ENCODE measurements around the gene PRKD2.
"Not testable (repeated sequence)": the region's sequence is repeated elsewhere in the genome, so short reads cannot be mapped to it uniquely, and the experiment has no call there.

Gene PRKD2

GRCh38 chr19:46717034-46717715 is at the start of gene PRKD2:
TSS of gene PRKD2 (minus strand) at chr19:46717114. CDS start at chr19:46716370, 744 bp downstream.
- DNase-seq (ENCODE audit: low read depth in 1 of 2, low spot score in 1 of 2), result peak; percentile 73 to 76
- in situ Hi-C loops (cut with HindIII; ENCODE audit: low pct_unique_long_range_greater_than_20kb, low sequenced_read_pairs), result no loop called here
- no peak for TF ChIP-seq JUND (IDR thresholded peaks at IDR 0.05; ENCODE audit: low read depth)

- in situ Hi-C loops (cut with HindIII; ENCODE audit: low pct_unique_long_range_greater_than_20kb, low sequenced_read_pairs), result no loop called here
- TF ChIP-seq JUND (IDR thresholded peaks at IDR 0.05; ENCODE audit: low read depth), result no peak
- DNase-seq (ENCODE audit: low read depth in 1 of 2, low spot score in 1 of 2), result no peak
Measured at GRCh38 chr19:46764817-46765291, 47.9 kb upstream of the PRKD2 start.

GRCh38 chr19:46762245-46762890 is 45.5 kb upstream of the PRKD2 start:
- no peak for TF ChIP-seq JUND (IDR thresholded peaks at IDR 0.05; ENCODE audit: low read depth)
- in situ Hi-C loops (cut with HindIII; ENCODE audit: low pct_unique_long_range_greater_than_20kb, low sequenced_read_pairs), result no loop called here
- DNase-seq (ENCODE audit: low read depth in 1 of 2, low spot score in 1 of 2), result no peak

GRCh38 chr19:46761418-46761831 is 44.5 kb upstream of the PRKD2 start:
- no peak for TF ChIP-seq JUND (IDR thresholded peaks at IDR 0.05; ENCODE audit: low read depth)
- in situ Hi-C loops (cut with HindIII; ENCODE audit: low pct_unique_long_range_greater_than_20kb, low sequenced_read_pairs), result no loop called here
- no peak for DNase-seq (ENCODE audit: low read depth in 1 of 2, low spot score in 1 of 2)

GRCh38 chr19:46760897-46761296 is 44.0 kb upstream of the PRKD2 start:
- in situ Hi-C loops (cut with HindIII; ENCODE audit: low pct_unique_long_range_greater_than_20kb, low sequenced_read_pairs); DNase-seq (ENCODE audit: low read depth in 1 of 2, low spot score in 1 of 2): not testable (repeated sequence)

- no peak for DNase-seq (ENCODE audit: low read depth in 1 of 2, low spot score in 1 of 2)
- TF ChIP-seq JUND (IDR thresholded peaks at IDR 0.05; ENCODE audit: low read depth), result no peak
- in situ Hi-C loops (cut with HindIII; ENCODE audit: low pct_unique_long_range_greater_than_20kb, low sequenced_read_pairs), result no loop called here
Measured at GRCh38 chr19:46760363-46760762, 43.4 kb upstream of the PRKD2 start.

- no peak for DNase-seq (ENCODE audit: low read depth in 1 of 2, low spot score in 1 of 2)
- in situ Hi-C loops (cut with HindIII; ENCODE audit: low pct_unique_long_range_greater_than_20kb, low sequenced_read_pairs), result no loop called here
- no peak for TF ChIP-seq JUND (IDR thresholded peaks at IDR 0.05; ENCODE audit: low read depth)
Measured at GRCh38 chr19:46759817-46760333, 43.0 kb upstream of the PRKD2 start.

- no peak for TF ChIP-seq JUND (IDR thresholded peaks at IDR 0.05; ENCODE audit: low read depth)
- in situ Hi-C loops (cut with HindIII; ENCODE audit: low pct_unique_long_range_greater_than_20kb, low sequenced_read_pairs), result no loop called here
- no peak for DNase-seq (ENCODE audit: low read depth in 1 of 2, low spot score in 1 of 2)
Measured at GRCh38 chr19:46759206-46759605, 42.3 kb upstream of the PRKD2 start.

GRCh38 chr19:46756544-46756888 is 39.6 kb upstream of the PRKD2 start:
- TF ChIP-seq JUND (IDR thresholded peaks at IDR 0.05; ENCODE audit: low read depth), result no peak
- no peak for DNase-seq (ENCODE audit: low read depth in 1 of 2, low spot score in 1 of 2)
- in situ Hi-C loops (cut with HindIII; ENCODE audit: low pct_unique_long_range_greater_than_20kb, low sequenced_read_pairs), result no loop called here

- DNase-seq (ENCODE audit: low read depth in 1 of 2, low spot score in 1 of 2), result no peak
- in situ Hi-C loops (cut with HindIII; ENCODE audit: low pct_unique_long_range_greater_than_20kb, low sequenced_read_pairs), result no loop called here
- TF ChIP-seq JUND (IDR thresholded peaks at IDR 0.05; ENCODE audit: low read depth), result no peak
Measured at GRCh38 chr19:46755853-46756543, 39.1 kb upstream of the PRKD2 start.

GRCh38 chr19:46755077-46755852 is 38.4 kb upstream of the PRKD2 start:
- DNase-seq (ENCODE audit: low read depth in 1 of 2, low spot score in 1 of 2), result no peak
- TF ChIP-seq JUND (IDR thresholded peaks at IDR 0.05; ENCODE audit: low read depth), result no peak
- in situ Hi-C loops (cut with HindIII; ENCODE audit: low pct_unique_long_range_greater_than_20kb, low sequenced_read_pairs), result no loop called here

- in situ Hi-C loops (cut with HindIII; ENCODE audit: low pct_unique_long_range_greater_than_20kb, low sequenced_read_pairs), result no loop called here
- TF ChIP-seq JUND (IDR thresholded peaks at IDR 0.05; ENCODE audit: low read depth), result no peak
- DNase-seq (ENCODE audit: low read depth in 1 of 2, low spot score in 1 of 2), result peak in 1 of 2 experiments; percentile 70
Measured at GRCh38 chr19:46753420-46754155, 36.7 kb upstream of the PRKD2 start.

Measured in T47D (cell line).